Breast epithelium (tissue), 4 donors: ENCODE measurements around the gene POLR2L. TPM values are rescaled to one million over a fixed set of nuclear protein-coding genes. Genes with fewer than 3 reads are reported as not detected.

Experiments
- DNase-seq, 2 donors: peaks; one replicate each; pipeline ENCODE4 v3.0.0-alpha.2; 2019; ENCODE audit warnings: low spot score in 2 of 2
- H3K27ac ChIP-seq, 2 donors: fragments of 200-600 bp; sonication (generic) in 1 of 2; one replicate each; pipeline ENCODE4 v1.5.1; 2016 to 2019; ENCODE audit warnings: mild to moderate bottlenecking in 1 of 2
- H3K27me3 ChIP-seq, 2 donors: fragments of 200-600 bp; sonication (generic) in 1 of 2; one replicate each; pipeline versions ENCODE4 v1.5.1 to v1.6.0; 2017 to 2019; ENCODE audit warnings: control low read depth in 1 of 2, mild to moderate bottlenecking in 1 of 2
- H3K36me3 ChIP-seq: fragments of 200-600 bp; one replicate; pipeline ENCODE4 v1.5.1; 2019
- H3K4me1 ChIP-seq, 2 donors: fragments of 200-600 bp; sonication (generic); one replicate each; pipeline ENCODE4 v1.5.1; 2016 to 2019; ENCODE audit warnings: control low read depth in 1 of 2
- H3K4me3 ChIP-seq, 3 donors: fragments of 200-600 bp; sonication (generic); 1 replicate in 2 of 3; 2 replicates in 1 of 3; pipeline ENCODE4 v1.5.1; 2016 to 2019; ENCODE audit warnings: mild to moderate bottlenecking in 3 of 3, moderate library complexity in 2 of 3
- H3K9me3 ChIP-seq, 2 donors: fragments of 200-600 bp; sonication (generic) in 1 of 2; one replicate each; pipeline ENCODE4 v1.5.1; 2016 to 2019; ENCODE audit warnings: control low read depth in 1 of 2
- POLR2A ChIP-seq: fragments of 450-650 bp; IDR thresholded peaks from one replicate; pipeline ENCODE4 v1.6.1; 2016; ENCODE audit warnings: antibody characterized with exemption, mild to moderate bottlenecking, moderate library complexity
- POLR2AphosphoS5 ChIP-seq, 3 donors: sonication (generic); formaldehyde crosslinking; IDR thresholded peaks; one replicate each; pipeline ENCODE4 v1.6.1; 2017; ENCODE audit warnings: antibody characterized with exemption in 3 of 3
- intact Hi-C: fragments of 100-400 bp; cut with DNase I; formaldehyde crosslinking; loops from one replicate; pipeline ENCODE4 v1.15.1; 2023; ENCODE audit warnings: low total_unique reads
- total RNA-seq, 3 donors: library from RNA; depleted of rRNA; stranded (reverse); fragments of >200 nt; gene quantifications; one replicate each; pipeline ENCODE4 v1.1.0, GENCODE V29; 2016
- TF ChIP-seq, protein P1 (sequence below), 3 donors: fragments of 450-650 bp; IDR thresholded peaks; one replicate each; pipeline ENCODE4 v1.5.1; 2016 to 2017; ENCODE audit warnings: antibody characterized with exemption in 3 of 3, mild to moderate bottlenecking in 3 of 3, moderate library complexity in 3 of 3

Gene POLR2L
- total RNA-seq, 3 donors from 2014 or later, result 51.8 to 126 (median 96.7) TPM

DNA sequence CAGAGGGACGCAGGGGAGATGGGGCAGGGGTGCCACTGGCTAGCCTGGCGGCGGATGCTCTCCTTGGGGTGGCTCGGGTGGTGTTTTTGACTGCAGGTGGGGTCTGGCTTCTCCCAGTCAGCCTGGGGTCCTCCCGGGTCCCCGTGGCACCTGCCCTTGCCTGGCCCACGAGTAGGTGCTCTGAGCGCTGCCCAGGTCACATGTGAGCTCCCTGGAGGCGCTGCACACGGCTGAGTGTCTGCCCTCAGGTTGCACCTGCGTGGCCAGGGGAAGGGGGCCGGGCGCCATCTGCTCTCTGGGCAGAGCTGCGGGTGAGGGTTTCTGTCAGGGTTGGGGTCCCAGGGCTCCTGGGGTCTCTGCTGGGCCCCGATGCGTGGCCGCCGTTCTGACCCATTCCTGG, 5.5 kb upstream of the POLR2L start:
- Histone ChIP-seq H3K9me3 (no peaks in the 10 kb centered on the region), H3K4me1 (peaks cover 20 to 26% of the 10 kb centered on the region in 2 donors), H3K27ac (no peak overlapping the region), H3K27me3 (no peaks in the 10 kb centered on the region), H3K4me3 (no peak overlapping the region), H3K36me3 (no peaks in the 10 kb centered on the region)
- intact Hi-C loops, result loop anchor here (5.0 kb wide), 1 partner anchor 64 kb away; the partner anchor contains the start of gene CHID1
- TF ChIP-seq, protein P1, sequence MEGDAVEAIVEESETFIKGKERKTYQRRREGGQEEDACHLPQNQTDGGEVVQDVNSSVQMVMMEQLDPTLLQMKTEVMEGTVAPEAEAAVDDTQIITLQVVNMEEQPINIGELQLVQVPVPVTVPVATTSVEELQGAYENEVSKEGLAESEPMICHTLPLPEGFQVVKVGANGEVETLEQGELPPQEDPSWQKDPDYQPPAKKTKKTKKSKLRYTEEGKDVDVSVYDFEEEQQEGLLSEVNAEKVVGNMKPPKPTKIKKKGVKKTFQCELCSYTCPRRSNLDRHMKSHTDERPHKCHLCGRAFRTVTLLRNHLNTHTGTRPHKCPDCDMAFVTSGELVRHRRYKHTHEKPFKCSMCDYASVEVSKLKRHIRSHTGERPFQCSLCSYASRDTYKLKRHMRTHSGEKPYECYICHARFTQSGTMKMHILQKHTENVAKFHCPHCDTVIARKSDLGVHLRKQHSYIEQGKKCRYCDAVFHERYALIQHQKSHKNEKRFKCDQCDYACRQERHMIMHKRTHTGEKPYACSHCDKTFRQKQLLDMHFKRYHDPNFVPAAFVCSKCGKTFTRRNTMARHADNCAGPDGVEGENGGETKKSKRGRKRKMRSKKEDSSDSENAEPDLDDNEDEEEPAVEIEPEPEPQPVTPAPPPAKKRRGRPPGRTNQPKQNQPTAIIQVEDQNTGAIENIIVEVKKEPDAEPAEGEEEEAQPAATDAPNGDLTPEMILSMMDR (IDR thresholded peaks at IDR 0.05), result no peak
- no peak for TF ChIP-seq POLR2AphosphoS5 (IDR thresholded peaks at IDR 0.05)
- no peak for TF ChIP-seq POLR2A
- DNase-seq, result no peak

DNA sequence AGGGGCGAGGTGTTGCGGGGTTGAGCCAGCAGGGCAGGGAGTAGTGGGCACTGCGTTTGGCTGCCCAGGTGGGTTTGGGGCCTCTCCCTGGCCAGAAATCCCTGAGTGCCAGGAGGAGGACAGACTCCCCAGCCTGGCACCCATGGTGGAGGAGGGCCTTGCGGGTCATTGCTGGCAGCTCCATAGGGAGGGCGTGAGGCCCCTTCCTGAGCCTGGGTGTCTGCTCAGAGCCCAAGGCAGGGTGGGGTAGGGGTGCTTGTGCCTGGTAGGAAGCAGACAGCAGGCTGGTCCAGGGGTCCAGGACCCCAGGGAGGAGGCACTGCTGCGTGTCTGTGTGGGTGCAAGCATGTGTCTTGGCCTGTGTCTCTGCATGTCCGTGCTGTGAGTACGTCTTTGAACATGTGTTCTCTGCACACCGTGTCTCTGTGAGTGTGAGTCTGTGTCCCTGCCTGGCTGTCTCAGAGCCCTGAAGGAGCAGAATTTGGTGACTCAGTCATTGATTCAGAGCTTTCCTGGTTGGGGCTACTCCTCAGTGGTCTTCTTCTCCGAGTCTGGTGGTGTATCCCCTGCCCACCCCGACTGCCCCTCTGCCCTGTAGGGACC, 4.3 kb upstream of the POLR2L start:
- H3K4me1 ChIP-seq, result peaks cover 21 to 26% of the 10 kb centered on the region in 2 donors
- intact Hi-C loops, result loop anchor here (5.0 kb wide), 1 partner anchor 66 kb away; the partner anchor contains the start of gene CHID1

DNA sequence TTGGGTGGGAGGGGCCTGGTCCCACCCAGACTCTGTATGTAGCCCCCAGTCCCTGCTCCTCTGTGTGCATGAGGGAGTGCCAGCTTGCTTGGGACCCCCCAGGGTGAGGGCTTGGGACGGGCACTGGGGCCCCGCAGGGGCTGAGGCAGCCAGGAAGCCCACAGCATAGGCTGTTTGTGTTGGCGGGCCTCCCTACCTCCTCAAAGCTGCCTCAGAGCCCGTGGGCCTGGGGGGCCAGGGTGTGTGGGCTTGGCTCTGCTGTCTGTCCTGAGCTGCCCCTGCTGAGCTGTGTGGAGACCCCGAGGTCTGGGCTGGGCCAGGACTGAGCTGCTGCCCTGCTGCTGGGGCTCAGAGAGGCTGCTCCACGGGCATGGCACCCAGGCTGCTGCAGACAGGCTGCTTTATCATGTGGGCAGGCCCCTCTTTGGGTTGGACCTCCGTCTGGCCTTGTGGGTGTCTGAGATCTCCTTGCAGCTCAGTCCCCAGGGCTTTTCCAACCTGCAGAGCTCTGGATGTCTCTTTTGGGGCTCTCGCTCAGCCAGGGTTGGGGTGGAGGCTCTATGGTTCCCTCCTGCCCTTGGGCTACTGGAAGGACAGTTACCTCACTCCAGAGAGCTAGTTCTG, 3.7 kb upstream of the POLR2L start:
- intact Hi-C loops, result loop anchor here (5.0 kb wide), 1 partner anchor 66 kb away; the partner anchor contains the start of gene CHID1
- Histone ChIP-seq H3K4me3 (peak overlapping the region in 1 of 3 donors; percentile 83), H3K9me3 (no peaks in the 10 kb centered on the region), H3K4me1 (peaks cover 27 to 28% of the 10 kb centered on the region in 2 donors), H3K36me3 (no peaks in the 10 kb centered on the region), H3K27me3 (no peaks in the 10 kb centered on the region), H3K27ac (peak overlapping the region; percentile 94 to 98)
- DNase-seq, result no peak
- TF ChIP-seq, protein P1 (IDR thresholded peaks at IDR 0.05), result no peak
- no peak for TF ChIP-seq POLR2AphosphoS5 (IDR thresholded peaks at IDR 0.05)
- TF ChIP-seq POLR2A, result no peak

More for the DNA sequence above, 4.3 kb upstream of the POLR2L start:
- no peak for DNase-seq
- Histone ChIP-seq H3K4me3 (no peak overlapping the region), H3K27me3 (no peaks in the 10 kb centered on the region), H3K27ac (peak overlapping the region; percentile 94 to 98), H3K36me3 (no peaks in the 10 kb centered on the region), H3K9me3 (no peaks in the 10 kb centered on the region)
- TF ChIP-seq, protein P1 (IDR thresholded peaks at IDR 0.05), result no peak
- TF ChIP-seq POLR2A (no peak), POLR2AphosphoS5 (IDR thresholded peaks at IDR 0.05) (no peak)

DNA sequence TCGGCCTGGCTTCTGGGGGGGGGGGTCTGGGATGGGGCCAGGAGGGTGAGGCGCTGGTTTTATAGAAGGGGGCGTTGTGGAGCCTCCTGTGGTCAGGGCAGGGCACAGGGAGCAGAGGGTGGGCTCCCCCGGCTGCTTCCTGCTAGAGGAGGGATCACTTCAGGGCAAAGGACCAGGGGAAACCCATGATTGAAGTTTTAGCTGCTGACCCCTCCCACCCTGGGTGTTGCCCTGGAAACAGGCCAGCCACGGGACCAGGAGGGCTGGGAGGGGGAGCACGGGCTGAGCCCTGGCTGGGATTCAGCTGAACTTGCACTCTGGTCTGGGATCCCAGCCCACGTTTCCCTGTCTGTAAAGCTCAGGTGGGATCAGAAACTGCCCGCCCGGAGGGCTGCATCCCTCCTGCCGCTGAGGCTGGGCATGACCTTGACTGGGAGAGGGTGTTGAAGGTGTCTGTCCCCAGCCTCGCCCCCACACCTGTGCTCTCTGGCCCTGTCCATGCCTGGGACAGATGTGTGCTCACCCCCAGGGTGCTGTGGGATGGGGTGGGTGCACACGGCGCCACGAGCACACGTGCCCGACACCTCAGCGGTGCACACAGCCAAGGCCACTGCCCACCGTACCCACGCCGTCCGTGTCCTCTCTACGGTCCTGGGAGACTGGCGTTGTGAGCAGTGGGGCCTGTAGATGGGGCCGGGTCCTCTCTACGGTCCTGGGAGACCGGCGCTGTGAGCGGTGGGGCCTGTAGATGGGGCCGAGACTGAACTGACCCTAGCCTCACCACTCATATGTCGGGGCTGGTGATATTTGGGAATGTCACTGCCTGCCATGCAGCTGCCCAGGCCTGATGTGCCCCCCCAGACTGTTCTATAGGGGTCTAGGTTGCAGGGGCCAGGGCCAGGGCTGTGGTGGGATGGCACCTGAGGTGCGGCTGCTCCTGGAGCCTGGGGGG, 2.6 kb upstream of the POLR2L start:
- Histone ChIP-seq H3K4me1 (peaks cover 25 to 37% of the 10 kb centered on the region in 2 donors), H3K27ac (peak overlapping the region; percentile 94 to 98), H3K36me3 (no peaks in the 10 kb centered on the region), H3K4me3 (peak overlapping the region; percentile 83 to 100 (median 91)), H3K27me3 (no peaks in the 10 kb centered on the region), H3K9me3 (no peaks in the 10 kb centered on the region)
- DNase-seq, result peak; percentile 88 to 89
- intact Hi-C loops, result loop anchor here (5.0 kb wide), 1 partner anchor 67 kb away; the partner anchor contains the start of gene CHID1
- TF ChIP-seq POLR2AphosphoS5 (IDR thresholded peaks at IDR 0.05) (peak; percentile 55 to 80 (median 62)), POLR2A (no peak)
